Measurements from ENCODE around the gene AMBRA1.

DNA sequence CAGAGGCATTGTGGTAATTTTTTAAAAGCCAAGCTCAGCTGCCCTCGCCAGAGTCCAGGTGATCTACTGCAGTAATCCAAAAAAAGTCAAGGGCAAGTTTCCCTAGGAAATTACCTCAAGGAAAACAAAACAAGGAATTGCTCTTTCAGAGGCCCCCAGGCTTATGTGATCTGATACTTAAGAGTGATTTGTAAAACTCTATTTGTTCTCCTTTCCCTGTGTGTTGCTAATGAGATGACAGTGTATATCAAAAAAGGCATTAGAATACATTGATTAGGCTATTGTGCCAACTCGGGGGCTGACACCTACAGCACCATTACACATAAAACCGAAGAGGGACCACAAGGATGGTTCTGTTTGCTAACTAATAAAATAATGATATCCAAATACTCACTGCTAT lies 157.7 kb downstream of the AMBRA1 start:
- TF ChIP-seq FOXM1 (IDR thresholded peaks at IDR 0.05; ENCODE audit: borderline replicate concordance) (no peak), SUZ12 (IDR thresholded peaks at IDR 0.05) (no peak), FOXK2 (IDR thresholded peaks at IDR 0.05) (no peak), BHLHE40 (IDR thresholded peaks at IDR 0.05; ENCODE audit: borderline replicate concordance) (no peak)
- TF ChIP-seq, protein P1, sequence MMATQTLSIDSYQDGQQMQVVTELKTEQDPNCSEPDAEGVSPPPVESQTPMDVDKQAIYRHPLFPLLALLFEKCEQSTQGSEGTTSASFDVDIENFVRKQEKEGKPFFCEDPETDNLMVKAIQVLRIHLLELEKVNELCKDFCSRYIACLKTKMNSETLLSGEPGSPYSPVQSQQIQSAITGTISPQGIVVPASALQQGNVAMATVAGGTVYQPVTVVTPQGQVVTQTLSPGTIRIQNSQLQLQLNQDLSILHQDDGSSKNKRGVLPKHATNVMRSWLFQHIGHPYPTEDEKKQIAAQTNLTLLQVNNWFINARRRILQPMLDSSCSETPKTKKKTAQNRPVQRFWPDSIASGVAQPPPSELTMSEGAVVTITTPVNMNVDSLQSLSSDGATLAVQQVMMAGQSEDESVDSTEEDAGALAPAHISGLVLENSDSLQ (IDR thresholded peaks at IDR 0.05): no peak

Data from HEK293T (cell line).